K562 (cell line): ENCODE results near the gene NUBPL. TPM values are rescaled to one million over a fixed set of nuclear protein-coding genes. Genes with fewer than 3 reads are reported as not detected.

ENCODE experiments used
- ATAC-seq: fragments of 200-7000 bp; cut with Tn5 transposase; 3 replicates; pipeline ENCODE4 v1.9.1; 2020; ENCODE audit warnings: moderate library complexity
- BruUV-seq: library from RNA; stranded (reverse); fragments of 400-500 nt; replicated peaks from 2 replicates; lab custom pipeline; 2021; lab: Mats Ljungman, UMichigan
- CTCF ChIA-PET: fragments of 300-600 bp; formaldehyde crosslinking; extraction: SDS; loops from one replicate; lab custom pipeline; 2021; ENCODE audit warnings: low intra/inter-chr PET ratio; lab: Yijun Ruan, JAX
- POLR2A ChIA-PET: fragments of 300-600, 350-650 bp; sonication (Branson Sonifier 250); formaldehyde crosslinking; extraction: SDS; loops from one replicate; lab custom pipeline; 2021; ENCODE audit warnings: antibody characterized with exemption, inconsistent platforms; lab: Yijun Ruan, JAX
- DNase-seq, 4 experiments: peaks; one replicate each; pipeline versions ENCODE4 v3.0.0 to v3.0.0-alpha.2; 2011 to 2018; ENCODE audit warnings: low spot score in 3 of 4, mixed read lengths in 3 of 4; ENCODE audit errors: extremely low read depth in 1 of 4
- FAIRE-seq: peaks from 2 replicates; lab custom pipeline; 2011; peaks lifted over from hg19 to GRCh38; lab: Jason Lieb, UNC
- H2AFZ ChIP-seq: 2 replicates; pipeline ENCODE4 v1.6.0; 2011; ENCODE audit warnings: low read depth, low read length, control low read depth, inconsistent platforms
- H3K27ac ChIP-seq: fragments of 200-600 bp; 3 replicates; pipeline ENCODE4 v1.8.0; 2011; ENCODE audit warnings: low read depth, mild to moderate bottlenecking, control low read depth, inconsistent platforms, low read length, moderate library complexity, mixed read lengths; ENCODE audit errors: extremely low read depth
- H3K27me3 ChIP-seq, 2 experiments: fragments of 300-600 bp in 1 of 2; 2 replicates in 1 of 2; 3 replicates in 1 of 2; pipeline versions ENCODE4 v1.6.0 to v1.8.0; 2011; ENCODE audit warnings: inconsistent platforms in 2 of 2, low read length in 2 of 2, mild to moderate bottlenecking in 1 of 2, mixed read lengths in 1 of 2, moderate library complexity in 1 of 2; ENCODE audit not compliant: control insufficient read depth in 2 of 2, insufficient read depth in 2 of 2
- H3K36me3 ChIP-seq: fragments of 300-600 bp; 3 replicates; pipeline ENCODE4 v1.8.0; 2011; ENCODE audit warnings: mild to moderate bottlenecking, low read length, inconsistent platforms; ENCODE audit not compliant: control insufficient read depth, insufficient read depth
- H3K4me1 ChIP-seq, 2 experiments: fragments of 200-600 bp in 1 of 2; replicated peaks in 1 of 2; 2 replicates in 1 of 2; 3 replicates in 1 of 2; pipeline versions ENCODE4 v1.5.1 to v1.8.0; 2011; ENCODE audit warnings: inconsistent platforms in 2 of 2, low read length in 2 of 2, mild to moderate bottlenecking in 1 of 2, mixed read lengths in 1 of 2, moderate library complexity in 1 of 2; ENCODE audit not compliant: control insufficient read depth in 2 of 2, insufficient read depth in 2 of 2
- H3K4me2 ChIP-seq: 2 replicates; pipeline ENCODE4 v1.6.1; 2011; ENCODE audit warnings: low read length, control low read depth, inconsistent platforms, mixed read lengths; ENCODE audit not compliant: insufficient read depth
- H3K4me3 ChIP-seq: fragments of 200-600 bp; sonication (generic), shearing (Covaris generic); 2 replicates; pipeline ENCODE4 v1.5.1; 2016; ENCODE audit warnings: control low read depth, inconsistent platforms
- H3K79me2 ChIP-seq: fragments of 200-600 bp; 3 replicates; pipeline ENCODE4 v1.8.0; 2011; ENCODE audit warnings: low read length, inconsistent platforms; ENCODE audit not compliant: control insufficient read depth, insufficient read depth
- H3K9ac ChIP-seq, 2 experiments: 2 replicates each; pipeline versions ENCODE4 v1.6.0 to v1.6.1; 2011; ENCODE audit warnings: low read depth in 2 of 2, low read length in 2 of 2, control low read depth in 1 of 2, inconsistent platforms in 1 of 2, mild to moderate bottlenecking in 1 of 2, mixed read lengths in 1 of 2; ENCODE audit not compliant: insufficient read depth in 1 of 2
- H3K9me1 ChIP-seq: one replicate; pipeline ENCODE4 v1.6.0; 2011; ENCODE audit warnings: inconsistent platforms, mild to moderate bottlenecking, low read length, moderate library complexity; ENCODE audit not compliant: control insufficient read depth, insufficient read depth
- H3K9me3 ChIP-seq: replicated peaks from 2 replicates; pipeline ENCODE4 v1.5.1; 2011; ENCODE audit warnings: low read depth, low read length, inconsistent platforms; ENCODE audit not compliant: control insufficient read depth, insufficient read depth
- H4K20me1 ChIP-seq: replicated peaks from 2 replicates; pipeline ENCODE4 v1.6.1; 2011; ENCODE audit warnings: low read length, inconsistent platforms, mixed read lengths; ENCODE audit not compliant: control insufficient read depth, insufficient read depth
- BRD4 ChIP-seq: fragments of 200-600 bp; sonication (generic); IDR thresholded peaks from 2 replicates; pipeline ENCODE4 v1.6.1; 2017; ENCODE audit warnings: inconsistent platforms
- HNRNPUL1 ChIP-seq: fragments of 200-400 bp; formaldehyde crosslinking; IDR thresholded peaks from 2 replicates; pipeline ENCODE4 v1.6.1; 2017; ENCODE audit warnings: low read length
- TBL1XR1 ChIP-seq, 2 experiments: IDR thresholded peaks; 2 replicates each; pipeline ENCODE4 v1.6.1; 2012; ENCODE audit warnings: improper control_type of control experiment in 2 of 2, low read length in 2 of 2, mild to moderate bottlenecking in 1 of 2
- ZFPM2 ChIP-seq: fragments of 250-450 bp; sonication (Bioruptor Pico); IDR thresholded peaks from 2 replicates; pipeline ENCODE4 v1.5.1; 2022; ENCODE audit warnings: mild to moderate bottlenecking
- WGBS: fragments of 100-300 bp; shearing (Covaris generic); methylation state at CpG from one replicate; pipeline ENCODE4 v1.1.6; 2016; ENCODE audit warnings: low coverage, mixed read lengths; ENCODE audit not compliant: insufficient coverage; ENCODE audit errors: missing lambda C conversion rate; 5-methylcytosine and 5-hydroxymethylcytosine counted together
- in situ Hi-C: fragments of 300-500 bp; cut with MboI; formaldehyde crosslinking; loops from 4 replicates; pipeline ENCODE4 v1.15.0; 2018; ENCODE audit warnings: inconsistent platforms, mixed read lengths
- intact Hi-C: fragments of 100-400 bp; cut with micrococcal nuclease; formaldehyde crosslinking; loops from 2 replicates; pipeline ENCODE4 v1.14.2; 2022
- polyA plus RNA-seq, 8 experiments: library from polyadenylated mRNA; depleted of rRNA in 4 of 8; stranded (reverse) in 5 of 8; unstranded in 3 of 8; fragments of >200 nt; fragmentation: Nextera tagmentation in 2 of 8; fragmentation: Illumina TruSeq in 1 of 8; extraction: Ambion mirVana in 2 of 8; extraction: Trizol in 1 of 8; gene quantifications; 2 replicates each; pipeline versions ENCODE4 v1.2.1 to v1.2.3, GENCODE V29; 2011 to 2014; ENCODE audit warnings: inconsistent platforms in 1 of 8, missing spikeins in 1 of 8
- total RNA-seq, 7 experiments: library from RNA; depleted of rRNA in 6 of 7; stranded (reverse); fragments of >200 nt in 6 of 7; fragmentation: Illumina TruSeq in 2 of 7; extraction: Trizol in 2 of 7; gene quantifications; 2 replicates each; pipeline versions ENCODE4 v1.2.1 to v1.2.3, GENCODE V29; 2011 to 2021; ENCODE audit warnings: low replicate concordance in 1 of 7
- TF ChIP-seq, protein P1 (sequence below): IDR thresholded peaks from 2 replicates; pipeline ENCODE4 v1.6.1; 2016; ENCODE audit warnings: missing genetic modification characterization, missing compliant biosample characterization
- TF ChIP-seq, protein P2 (sequence below): fragments of 250-450 bp; sonication (Bioruptor Pico); IDR thresholded peaks from 2 replicates; pipeline ENCODE4 v1.4.0; 2020; ENCODE audit warnings: mild to moderate bottlenecking, moderate library complexity

Gene NUBPL
- total and polyA plus RNA-seq, 9 of the 15 experiments (the other 6 are each of a cell fraction or from before 2014, with no cell fraction given), result 3.2 to 8.7 (median 6.1) TPM

DNA sequence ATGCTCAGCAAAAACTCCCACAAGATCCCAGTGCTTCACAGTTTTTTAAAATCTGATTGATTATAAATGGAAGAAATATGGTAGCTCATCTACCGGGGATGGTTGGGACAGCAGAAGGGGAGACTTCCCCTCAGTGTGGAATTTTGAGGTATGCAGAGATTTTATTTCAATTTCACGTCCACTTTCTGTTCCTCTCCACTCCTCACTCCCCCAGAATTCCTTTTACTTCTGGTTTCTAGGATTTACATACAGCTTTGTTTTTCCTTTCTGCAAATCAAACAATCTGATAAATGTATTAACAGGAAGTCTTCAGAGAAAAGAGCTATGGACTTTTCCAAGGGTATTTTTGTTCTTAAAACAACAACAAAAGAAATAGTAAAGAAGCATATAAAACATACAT lies 334.4 kb downstream of the NUBPL start:
- ATAC-seq, result no peak
- intact Hi-C loops, result no loop called here
- Histone ChIP-seq H3K4me3 (no peak overlapping the region), H3K27me3 (no peaks in the 10 kb centered on the region), H3K9ac (no peak overlapping the region), H2AFZ (no peak overlapping the region), H4K20me1 (no peaks in the 10 kb centered on the region), H3K79me2 (no peaks in the 10 kb centered on the region)
- BruUV-seq, result no TSS peak
- TF ChIP-seq TBL1XR1 (IDR thresholded peaks at IDR 0.05; ENCODE audit: low read length in 2 of 2), result no peak
- TF ChIP-seq, protein P1, sequence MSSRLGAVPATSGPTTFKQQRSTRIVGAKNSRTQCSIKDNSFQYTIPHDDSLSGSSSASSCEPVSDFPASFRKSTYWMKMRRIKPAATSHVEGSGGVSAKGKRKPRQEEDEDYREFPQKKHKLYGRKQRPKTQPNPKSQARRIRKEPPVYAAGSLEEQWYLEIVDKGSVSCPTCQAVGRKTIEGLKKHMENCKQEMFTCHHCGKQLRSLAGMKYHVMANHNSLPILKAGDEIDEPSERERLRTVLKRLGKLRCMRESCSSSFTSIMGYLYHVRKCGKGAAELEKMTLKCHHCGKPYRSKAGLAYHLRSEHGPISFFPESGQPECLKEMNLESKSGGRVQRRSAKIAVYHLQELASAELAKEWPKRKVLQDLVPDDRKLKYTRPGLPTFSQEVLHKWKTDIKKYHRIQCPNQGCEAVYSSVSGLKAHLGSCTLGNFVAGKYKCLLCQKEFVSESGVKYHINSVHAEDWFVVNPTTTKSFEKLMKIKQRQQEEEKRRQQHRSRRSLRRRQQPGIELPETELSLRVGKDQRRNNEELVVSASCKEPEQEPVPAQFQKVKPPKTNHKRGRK (tag), result no peak
- no peak for TF ChIP-seq HNRNPUL1
- TF ChIP-seq ZFPM2 (CRISPR knock-in tag), result no peak
- TF ChIP-seq, protein P2, sequence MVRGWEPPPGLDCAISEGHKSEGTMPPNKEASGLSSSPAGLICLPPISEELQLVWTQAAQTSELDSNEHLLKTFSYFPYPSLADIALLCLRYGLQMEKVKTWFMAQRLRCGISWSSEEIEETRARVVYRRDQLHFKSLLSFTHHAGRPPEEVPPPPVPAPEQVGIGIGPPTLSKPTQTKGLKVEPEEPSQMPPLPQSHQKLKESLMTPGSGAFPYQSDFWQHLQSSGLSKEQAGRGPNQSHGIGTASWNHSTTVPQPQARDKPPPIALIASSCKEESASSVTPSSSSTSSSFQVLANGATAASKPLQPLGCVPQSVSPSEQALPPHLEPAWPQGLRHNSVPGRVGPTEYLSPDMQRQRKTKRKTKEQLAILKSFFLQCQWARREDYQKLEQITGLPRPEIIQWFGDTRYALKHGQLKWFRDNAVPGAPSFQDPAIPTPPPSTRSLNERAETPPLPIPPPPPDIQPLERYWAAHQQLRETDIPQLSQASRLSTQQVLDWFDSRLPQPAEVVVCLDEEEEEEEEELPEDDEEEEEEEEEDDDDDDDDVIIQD (CRISPR knock-in tag), result no peak
- no peak for TF ChIP-seq BRD4
- TF ChIP-seq, all 486 proteins: peak for 0
- Histone ChIP-seq H3K36me3 (no peaks in the 10 kb centered on the region), H3K4me2 (no peak overlapping the region), H3K4me1 (peaks cover 12 to 23% of the 10 kb centered on the region in 2 experiments; a peak in 4 of 5 replicates), H3K9me3 (no peaks in the 10 kb centered on the region), H3K9me1 (no peaks in the 10 kb centered on the region), H3K27ac (no peak overlapping the region)
- in situ Hi-C loops, result no loop called here
- ChIA-PET CTCF (no interaction called here), POLR2A (no interaction called here)
- WGBS, result 67% methylated on average over 1 of the region's 2 CpGs
- DNase-seq (no peak), FAIRE-seq (no peak)
